Breast epithelium (tissue), 4 donors: ENCODE measurements around the gene PRXL2A. TPM values are rescaled to one million over a fixed set of nuclear protein-coding genes. Genes with fewer than 3 reads are reported as not detected.

ENCODE experiments used
- DNase-seq, 2 donors: peaks; one replicate each; pipeline ENCODE4 v3.0.0-alpha.2; 2019; ENCODE audit warnings: low spot score in 2 of 2
- H3K27ac ChIP-seq, 2 donors: fragments of 200-600 bp; sonication (generic) in 1 of 2; one replicate each; pipeline ENCODE4 v1.5.1; 2016 to 2019; ENCODE audit warnings: mild to moderate bottlenecking in 1 of 2
- H3K27me3 ChIP-seq, 2 donors: fragments of 200-600 bp; sonication (generic) in 1 of 2; one replicate each; pipeline versions ENCODE4 v1.5.1 to v1.6.0; 2017 to 2019; ENCODE audit warnings: control low read depth in 1 of 2, mild to moderate bottlenecking in 1 of 2
- H3K36me3 ChIP-seq: fragments of 200-600 bp; one replicate; pipeline ENCODE4 v1.5.1; 2019
- H3K4me1 ChIP-seq, 2 donors: fragments of 200-600 bp; sonication (generic); one replicate each; pipeline ENCODE4 v1.5.1; 2016 to 2019; ENCODE audit warnings: control low read depth in 1 of 2
- H3K4me3 ChIP-seq, 3 donors: fragments of 200-600 bp; sonication (generic); 1 replicate in 2 of 3; 2 replicates in 1 of 3; pipeline ENCODE4 v1.5.1; 2016 to 2019; ENCODE audit warnings: mild to moderate bottlenecking in 3 of 3, moderate library complexity in 2 of 3
- H3K9me3 ChIP-seq, 2 donors: fragments of 200-600 bp; sonication (generic) in 1 of 2; one replicate each; pipeline ENCODE4 v1.5.1; 2016 to 2019; ENCODE audit warnings: control low read depth in 1 of 2
- CTCF ChIP-seq, 3 donors: fragments of 450-650 bp; IDR thresholded peaks; one replicate each; pipeline ENCODE4 v1.5.1; 2016 to 2017; ENCODE audit warnings: antibody characterized with exemption in 3 of 3, mild to moderate bottlenecking in 3 of 3, moderate library complexity in 3 of 3
- POLR2A ChIP-seq: fragments of 450-650 bp; IDR thresholded peaks from one replicate; pipeline ENCODE4 v1.6.1; 2016; ENCODE audit warnings: antibody characterized with exemption, mild to moderate bottlenecking, moderate library complexity
- POLR2AphosphoS5 ChIP-seq, 3 donors: sonication (generic); formaldehyde crosslinking; IDR thresholded peaks; one replicate each; pipeline ENCODE4 v1.6.1; 2017; ENCODE audit warnings: antibody characterized with exemption in 3 of 3
- intact Hi-C: fragments of 100-400 bp; cut with DNase I; formaldehyde crosslinking; loops from one replicate; pipeline ENCODE4 v1.15.1; 2023; ENCODE audit warnings: low total_unique reads
- total RNA-seq, 3 donors: library from RNA; depleted of rRNA; stranded (reverse); fragments of >200 nt; gene quantifications; one replicate each; pipeline ENCODE4 v1.1.0, GENCODE V29; 2016

PRXL2A gene
- total RNA-seq, 3 donors from 2014 or later, result 82.3 to 547 (median 88.4) TPM

GRCh38 chr10:80372675-80373074, 35.7 kb upstream of the PRXL2A start:
- intact Hi-C loops, result no loop called here
- TF ChIP-seq POLR2AphosphoS5 (IDR thresholded peaks at IDR 0.05) (no peak), POLR2A (no peak), CTCF (IDR thresholded peaks at IDR 0.05) (no peak)
- H3K9me3 ChIP-seq, result no peaks in the 10 kb centered on the region

GRCh38 chr10:80373502-80373901, 34.8 kb upstream of the PRXL2A start:
- intact Hi-C loops, result no loop called here
- Histone ChIP-seq H3K36me3 (no peaks in the 10 kb centered on the region), H3K27me3 (no peaks in the 10 kb centered on the region), H3K27ac (no peak overlapping the region), H3K4me1 (no peaks in the 10 kb centered on the region), H3K4me3 (no peak overlapping the region), H3K9me3 (no peaks in the 10 kb centered on the region)
- DNase-seq, result no peak
- TF ChIP-seq POLR2A (no peak), POLR2AphosphoS5 (IDR thresholded peaks at IDR 0.05) (no peak), CTCF (IDR thresholded peaks at IDR 0.05) (no peak)

More at GRCh38 chr10:80372675-80373074, 35.7 kb upstream of the PRXL2A start:
- DNase-seq, result no peak
- H3K4me3 ChIP-seq, result no peak overlapping the region
- no peaks in the 10 kb centered on the region for H3K27me3 ChIP-seq
- no peaks in the 10 kb centered on the region for H3K36me3 ChIP-seq
- H3K27ac ChIP-seq, result no peak overlapping the region
- no peaks in the 10 kb centered on the region for H3K4me1 ChIP-seq

- no peaks in the 10 kb centered on the region for H3K27me3 ChIP-seq
- no peak overlapping the region for H3K4me3 ChIP-seq
- no peaks in the 10 kb centered on the region for H3K9me3 ChIP-seq
- no peak overlapping the region for H3K27ac ChIP-seq
- H3K4me1 ChIP-seq, result no peaks in the 10 kb centered on the region
- H3K36me3 ChIP-seq, result no peaks in the 10 kb centered on the region
- no peak for TF ChIP-seq POLR2A
- no peak for TF ChIP-seq POLR2AphosphoS5 (IDR thresholded peaks at IDR 0.05)
- no peak for TF ChIP-seq CTCF (IDR thresholded peaks at IDR 0.05)
- no peak for DNase-seq
- intact Hi-C loops, result loop anchor here (5.0 kb wide), 1 partner anchor 957 kb away; no protein-coding TSS in a partner anchor
Observed at GRCh38 chr10:80379701-80380100, 28.6 kb upstream of the PRXL2A start.

- Histone ChIP-seq H3K9me3 (no peaks in the 10 kb centered on the region), H3K27me3 (no peaks in the 10 kb centered on the region), H3K4me3 (no peak overlapping the region), H3K4me1 (no peaks in the 10 kb centered on the region), H3K27ac (no peak overlapping the region), H3K36me3 (no peaks in the 10 kb centered on the region)
- intact Hi-C loops, result loop anchor here (5.0 kb wide), 1 partner anchor 958 kb away; no protein-coding TSS in a partner anchor
- no peak for DNase-seq
- TF ChIP-seq POLR2AphosphoS5 (IDR thresholded peaks at IDR 0.05) (no peak), CTCF (IDR thresholded peaks at IDR 0.05) (no peak), POLR2A (no peak)
Observed at GRCh38 chr10:80380185-80380584, 28.2 kb upstream of the PRXL2A start.

GRCh38 chr10:80382989-80383388, 25.4 kb upstream of the PRXL2A start:
- Histone ChIP-seq H3K27ac (no peak overlapping the region), H3K4me3 (no peak overlapping the region), H3K9me3 (no peaks in the 10 kb centered on the region), H3K4me1 (no peaks in the 10 kb centered on the region), H3K27me3 (no peaks in the 10 kb centered on the region), H3K36me3 (no peaks in the 10 kb centered on the region)
- no peak for TF ChIP-seq POLR2A
- TF ChIP-seq CTCF (IDR thresholded peaks at IDR 0.05), result peak in 2 of 3 donors; percentile 53 to 70
- TF ChIP-seq POLR2AphosphoS5 (IDR thresholded peaks at IDR 0.05), result no peak
- intact Hi-C loops, result loop anchor here (5.0 kb wide), 1 partner anchor 961 kb away; no protein-coding TSS in a partner anchor
- DNase-seq, result no peak
